Retinal pigment epithelial cell (primary cell): ENCODE results near the gene SP3.

Source experiments
- DNase-seq: peaks from one replicate; pipeline ENCODE4 v3.0.0-alpha.2; 2010; ENCODE audit warnings: low read depth
- H3K4me3 ChIP-seq: 2 replicates; pipeline ENCODE4 v1.5.1; 2011; ENCODE audit warnings: mild to moderate bottlenecking, low read length, control low read depth, moderate library complexity
- CTCF ChIP-seq: conservative IDR thresholded peaks from 2 replicates; pipeline ENCODE4 v1.5.1; 2011; ENCODE audit warnings: low read depth, low read length, control low read depth, inconsistent platforms

Gene SP3

DNA sequence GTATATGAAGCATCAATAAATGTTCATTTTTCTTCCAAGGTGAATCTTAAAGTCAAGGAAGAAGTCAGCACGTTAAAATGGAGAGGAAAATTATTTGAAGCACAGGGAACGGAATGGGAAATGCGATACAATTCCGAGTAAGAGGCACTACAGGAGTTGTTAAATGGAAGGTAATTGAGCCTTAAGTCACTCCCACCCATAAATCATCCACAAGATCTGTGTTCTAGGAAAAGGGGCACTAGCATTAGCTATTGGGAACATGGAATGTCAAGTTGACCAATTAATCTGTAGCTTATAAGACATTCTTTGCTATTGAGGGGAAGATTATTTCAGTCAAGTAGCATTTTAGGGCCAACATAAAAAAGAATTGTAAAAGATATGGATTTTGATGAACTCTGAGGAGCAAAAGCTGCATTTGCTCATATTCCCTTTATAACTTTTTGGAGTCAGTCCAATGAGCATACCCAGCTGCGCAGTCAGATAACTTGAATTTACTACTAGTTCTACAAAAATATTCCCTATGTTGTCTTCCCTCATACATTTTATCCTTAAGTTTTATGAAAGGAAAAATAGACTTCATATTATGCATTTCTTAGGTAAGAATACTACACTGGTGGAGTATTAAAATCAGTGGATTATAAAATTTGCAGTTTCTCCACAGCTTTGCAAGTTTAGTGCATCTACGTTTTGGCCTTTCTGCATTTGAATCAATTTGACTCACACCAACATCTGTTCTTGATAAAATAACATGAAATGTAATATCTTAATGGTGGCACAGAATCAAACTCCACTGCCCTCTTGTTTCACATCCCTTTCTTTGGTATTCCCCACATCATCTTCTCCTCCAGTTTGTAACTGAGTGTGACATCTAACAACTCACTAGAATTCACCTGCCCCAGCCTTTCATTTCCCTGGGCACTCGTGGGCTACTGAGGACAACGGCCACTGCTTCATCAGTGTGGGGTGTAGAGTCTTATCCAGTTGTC, 95.6 kb downstream of the SP3 start:
- no peak overlapping the region for H3K4me3 ChIP-seq
- TF ChIP-seq CTCF, result no peak
- DNase-seq, result no peak

DNA sequence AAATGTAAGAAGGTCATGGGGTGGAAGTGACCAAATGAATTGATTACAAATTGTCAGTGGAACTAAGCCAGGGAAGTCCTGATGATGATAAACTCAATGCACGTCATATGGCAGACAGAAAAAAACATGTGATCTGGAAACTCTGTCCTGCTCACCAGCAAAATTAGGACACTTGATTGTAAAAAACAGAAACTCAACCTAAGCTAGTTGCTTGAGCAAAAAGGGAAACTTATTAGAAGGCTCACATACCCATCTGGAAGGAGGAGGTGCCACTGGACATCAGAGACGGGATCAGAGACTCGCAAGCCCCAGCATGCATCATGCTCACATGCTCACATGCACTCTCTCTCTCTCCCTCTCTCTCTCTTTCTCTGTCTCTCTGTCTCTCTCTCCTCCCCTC, 96.8 kb downstream of the SP3 start:
- no peak for DNase-seq
- H3K4me3 ChIP-seq, result no peak overlapping the region
- no peak for TF ChIP-seq CTCF

DNA sequence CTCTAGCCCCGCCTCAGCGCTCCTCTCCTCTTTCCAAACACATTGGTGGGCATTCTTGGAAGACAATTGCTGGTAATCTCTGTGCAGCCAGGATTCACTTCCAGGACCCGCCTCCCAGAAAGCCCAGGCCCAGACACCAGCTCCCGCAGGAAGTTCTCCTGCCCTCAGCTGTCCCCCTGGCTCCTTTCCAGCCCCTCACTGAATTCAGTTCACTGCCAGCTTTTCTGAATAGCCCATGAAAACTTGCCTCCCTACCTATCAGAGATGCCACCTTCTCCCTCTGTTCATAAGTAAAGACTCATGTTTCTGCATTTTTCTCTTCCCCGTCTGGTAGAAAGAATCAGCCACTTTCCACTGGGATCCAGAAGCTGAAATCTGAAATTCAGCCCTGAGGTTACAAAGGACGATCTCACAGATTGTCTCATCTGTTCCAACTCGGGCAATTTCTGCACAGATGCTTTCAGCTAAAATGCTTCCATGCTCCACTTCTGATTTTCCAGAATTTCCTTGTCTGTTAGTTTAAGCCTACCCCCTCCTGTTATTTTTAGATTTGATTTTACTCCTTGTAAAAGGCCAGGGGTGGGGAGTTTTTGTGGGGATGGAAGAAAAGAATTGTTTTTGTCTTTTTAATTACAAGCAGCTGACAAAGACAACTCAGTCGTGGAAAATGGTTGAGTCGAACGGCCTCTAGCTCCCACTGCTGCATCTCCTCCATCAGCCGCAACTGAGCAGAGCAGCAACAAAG, 98.1 kb downstream of the SP3 start:
- DNase-seq, result no peak
- H3K4me3 ChIP-seq, result no peak overlapping the region
- TF ChIP-seq CTCF, result no peak

GRCh38 chr2:173865971-173866873, 99.0 kb downstream of the SP3 start:
- DNase-seq, result no peak
- no peak for TF ChIP-seq CTCF
- H3K4me3 ChIP-seq, result no peak overlapping the region

DNA sequence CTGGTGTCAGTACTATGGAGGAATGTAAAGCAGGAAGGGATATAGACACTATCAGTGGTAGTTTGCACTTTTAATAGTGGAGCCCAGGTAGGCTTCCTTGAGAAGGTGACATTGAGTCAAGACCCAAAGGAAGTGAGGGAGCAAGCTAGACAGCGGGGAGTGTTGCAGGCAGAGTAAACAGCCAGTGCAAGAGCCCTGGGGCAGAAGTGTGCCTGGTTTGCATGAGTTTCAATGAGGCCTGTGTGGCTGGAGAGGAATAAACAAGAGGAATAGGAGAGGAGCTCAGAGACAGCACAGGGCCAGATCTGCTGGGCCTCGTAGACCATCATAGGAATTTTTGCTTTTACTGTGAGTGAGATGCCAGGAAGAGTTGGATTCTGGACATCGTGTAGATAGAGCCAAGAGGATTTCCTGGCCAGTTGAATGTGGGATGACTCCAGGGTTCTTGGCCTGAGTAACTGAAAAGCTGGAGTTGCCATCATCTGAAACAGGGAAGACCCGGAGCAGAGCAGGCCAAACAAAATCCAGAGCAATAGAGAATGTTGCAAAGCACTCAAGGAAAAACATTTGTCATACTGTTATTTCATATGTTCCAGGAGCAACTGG, 102.5 kb downstream of the SP3 start:
- DNase-seq, result no peak
- H3K4me3 ChIP-seq, result no peak overlapping the region
- no peak for TF ChIP-seq CTCF

- no peak for DNase-seq
- TF ChIP-seq CTCF, result no peak
- H3K4me3 ChIP-seq, result no peak overlapping the region
These were observed 104.6 kb downstream of the SP3 start for GRCh38 chr2:173860566-173860965.
